Ureter (tissue), 1 donor: ENCODE measurements around the gene CCNY. TPM values are rescaled to one million over a fixed set of nuclear protein-coding genes. Genes with fewer than 3 reads are reported as not detected.
"Not testable (repeated sequence)": the region's sequence is repeated elsewhere in the genome, so short reads cannot be mapped to it uniquely, and the experiment has no call there.

Experiments
- DNase-seq: peaks from one replicate; pipeline ENCODE4 v3.0.0-alpha.2; 2020; ENCODE audit warnings: low spot score
- total RNA-seq: library from RNA; stranded (reverse); gene quantifications from one replicate; pipeline ENCODE4 v1.2.4, GENCODE V29; 2023
- donor health status: DM: yes; HTN: yes; CAD: no.

The CCNY gene
- total RNA-seq, 1 donor from 2014 or later: 61.5 TPM

- not testable (repeated sequence) for DNase-seq
Observed at GRCh38 chr10:35406003-35406630, 69.8 kb downstream of the CCNY start.

- not testable (repeated sequence) for DNase-seq
Observed at GRCh38 chr10:35407696-35408095, 71.4 kb downstream of the CCNY start.

GRCh38 chr10:35409094-35409582 is 72.8 kb downstream of the CCNY start:
- no peak for DNase-seq

GRCh38 chr10:35409808-35410207 is 73.5 kb downstream of the CCNY start:
- DNase-seq: no peak

- DNase-seq: no peak
Observed at GRCh38 chr10:35412003-35412723, 75.9 kb downstream of the CCNY start.

GRCh38 chr10:35412900-35413491 is 76.7 kb downstream of the CCNY start:
- no peak for DNase-seq

GRCh38 chr10:35413985-35414861 is 77.9 kb downstream of the CCNY start:
- no peak for DNase-seq

- no peak for DNase-seq
Observed at GRCh38 chr10:35415505-35415904, 79.2 kb downstream of the CCNY start.

- no peak for DNase-seq
Observed at GRCh38 chr10:35416619-35417312, 80.5 kb downstream of the CCNY start.

- DNase-seq: no peak
Observed at GRCh38 chr10:35417313-35417625, 81.0 kb downstream of the CCNY start.

- DNase-seq: no peak
Observed at GRCh38 chr10:35417795-35418194, 81.5 kb downstream of the CCNY start.

GRCh38 chr10:35418580-35418979 is 82.3 kb downstream of the CCNY start:
- DNase-seq: not testable (repeated sequence)

GRCh38 chr10:35420044-35420443 is 83.7 kb downstream of the CCNY start:
- no peak for DNase-seq

GRCh38 chr10:35420827-35421552 is 84.7 kb downstream of the CCNY start:
- DNase-seq: no peak

GRCh38 chr10:35421553-35422178 is 85.4 kb downstream of the CCNY start:
- no peak for DNase-seq

- DNase-seq: no peak
Observed at GRCh38 chr10:35422228-35422627, 85.9 kb downstream of the CCNY start.

- DNase-seq: no peak
Observed at GRCh38 chr10:35423505-35424306, 87.4 kb downstream of the CCNY start.

- no peak for DNase-seq
Observed at GRCh38 chr10:35424680-35425285, 88.5 kb downstream of the CCNY start.

- no peak for DNase-seq
Observed at GRCh38 chr10:35425595-35425994, 89.3 kb downstream of the CCNY start.
